A549 (cell line): ENCODE measurements around the gene TMEM179B. TPM values are rescaled to one million over a fixed set of nuclear protein-coding genes. Genes with fewer than 3 reads are reported as not detected.

Experiments used
- ATAC-seq, 2 experiments: fragments of 200-7000 bp in 1 of 2; fragments of >200 bp in 1 of 2; cut with Nextera tagmentation in 1 of 2; cut with Tn5 transposase in 1 of 2; 3 replicates each; pipeline versions ENCODE4 v1.8.0 to v1.9.1; 2018 to 2020; ENCODE audit warnings: mild to moderate bottlenecking in 1 of 2, moderate library complexity in 1 of 2
- CTCF ChIA-PET: fragments of 300-600 bp; sonication (Branson Sonifier 250); formaldehyde crosslinking; extraction: SDS; loops from one replicate; lab custom pipeline; 2021; ENCODE audit warnings: antibody characterized with exemption, inconsistent platforms; lab: Yijun Ruan, JAX
- POLR2A ChIA-PET: fragments of 350-600 bp; formaldehyde crosslinking; extraction: SDS; loops from one replicate; lab custom pipeline; 2021; ENCODE audit warnings: antibody characterized with exemption, inconsistent platforms; lab: Yijun Ruan, JAX
- DNase-seq, 2 experiments: peaks; one replicate each; pipeline versions ENCODE4 v3.0.0 to v3.0.0-alpha.2; 2011 to 2016; ENCODE audit warnings: low read depth in 1 of 2, low spot score in 1 of 2
- FAIRE-seq: peaks from 2 replicates; lab custom pipeline; 2011; peaks lifted over from hg19 to GRCh38; lab: Jason Lieb, UNC
- H3K27ac ChIP-seq, 2 experiments: fragments of >200 bp; sonication (Bioruptor Twin); formaldehyde crosslinking; 3 replicates each; pipeline ENCODE4 v1.5.1; 2016 to 2017
- H3K4me1 ChIP-seq: fragments of >200 bp; sonication (Bioruptor Twin); formaldehyde crosslinking; 3 replicates; pipeline ENCODE4 v1.6.1; 2016
- H3K4me2 ChIP-seq: fragments of >200 bp; sonication (Bioruptor Twin); formaldehyde crosslinking; 3 replicates; pipeline ENCODE4 v1.6.1; 2016
- H3K4me3 ChIP-seq: fragments of >200 bp; sonication (Bioruptor Twin); formaldehyde crosslinking; 3 replicates; pipeline ENCODE4 v1.5.1; 2016
- H3K9me3 ChIP-seq: fragments of >200 bp; sonication (Bioruptor Twin); formaldehyde crosslinking; 3 replicates; pipeline ENCODE4 v1.6.1; 2016
- BHLHE40 ChIP-seq: IDR thresholded peaks from 2 replicates; pipeline ENCODE4 v1.6.1; 2012; ENCODE audit warnings: low read depth, low read length, inconsistent platforms
- CBX8 ChIP-seq: fragments of 200-600 bp; sonication (generic); IDR thresholded peaks from 2 replicates; pipeline ENCODE4 v1.6.1; 2016
- CEBPB ChIP-seq, 2 experiments: fragments of >200 bp in 1 of 2; sonication (Bioruptor Twin) in 1 of 2; formaldehyde crosslinking in 1 of 2; IDR thresholded peaks; 2 replicates each; pipeline ENCODE4 v1.6.1; 2012 to 2016
- CHD2 ChIP-seq: fragments of 150-350 bp; IDR thresholded peaks from 2 replicates; pipeline ENCODE4 v1.6.1; 2014; ENCODE audit warnings: low read length; ENCODE audit not compliant: partially characterized antibody
- CTCF ChIP-seq: fragments of >200 bp; sonication (Bioruptor Twin); formaldehyde crosslinking; IDR thresholded peaks from 3 replicates; pipeline ENCODE4 v1.5.1; 2016
- E2F6 ChIP-seq: IDR thresholded peaks from 2 replicates; pipeline ENCODE4 v1.6.1; 2012; ENCODE audit warnings: low read depth, borderline replicate concordance
- HDAC2 ChIP-seq: fragments of 200-600 bp; sonication (generic); IDR thresholded peaks from 2 replicates; pipeline ENCODE4 v1.6.1; 2016
- HMGXB4 ChIP-seq: fragments of 250-450 bp; sonication (Bioruptor Pico); IDR thresholded peaks from 2 replicates; pipeline ENCODE4 v1.5.0; 2021; ENCODE audit warnings: mild to moderate bottlenecking, moderate library complexity, borderline replicate concordance
- HOXB5 ChIP-seq: fragments of 250-450 bp; sonication (Bioruptor Pico); IDR thresholded peaks from 2 replicates; pipeline ENCODE4 v1.5.0; 2020; ENCODE audit warnings: mild to moderate bottlenecking, moderate library complexity
- PHF8 ChIP-seq: fragments of 200-600 bp; sonication (generic); IDR thresholded peaks from 2 replicates; pipeline ENCODE4 v1.6.1; 2016; ENCODE audit warnings: low read depth, mild to moderate bottlenecking, antibody characterized with exemption, moderate library complexity, borderline replicate concordance
- POLR2A ChIP-seq: IDR thresholded peaks from 2 replicates; pipeline ENCODE4 v1.6.1; 2012; ENCODE audit warnings: mild to moderate bottlenecking, low read length
- POLR2AphosphoS2 ChIP-seq: conservative IDR thresholded peaks from 2 replicates; pipeline ENCODE4 v1.6.1; 2012; ENCODE audit warnings: low read length, improper control_type of control experiment, inconsistent platforms
- RAD21 ChIP-seq, 2 experiments: fragments of >200 bp in 1 of 2; sonication (Bioruptor Twin) in 1 of 2; formaldehyde crosslinking in 1 of 2; IDR thresholded peaks in 1 of 2; conservative IDR thresholded peaks in 1 of 2; 2 replicates in 1 of 2; 3 replicates in 1 of 2; pipeline ENCODE4 v1.6.1; 2012 to 2018; ENCODE audit warnings: inconsistent platforms in 1 of 2
- RCOR1 ChIP-seq: fragments of 150-350 bp; IDR thresholded peaks from 2 replicates; pipeline ENCODE4 v1.6.1; 2014; ENCODE audit warnings: antibody characterized with exemption, low read length, low read depth
- REST ChIP-seq: fragments of 200-600 bp; sonication (generic); IDR thresholded peaks from 2 replicates; pipeline ENCODE4 v1.6.1; 2016; ENCODE audit warnings: antibody characterized with exemption, mild to moderate bottlenecking, moderate library complexity
- RFX5 ChIP-seq: fragments of 450-650 bp; IDR thresholded peaks from 2 replicates; pipeline ENCODE4 v1.7.1; 2014; ENCODE audit warnings: antibody characterized with exemption, mild to moderate bottlenecking, moderate library complexity
- RNF2 ChIP-seq: fragments of 200-600 bp; sonication (generic); IDR thresholded peaks from 2 replicates; pipeline ENCODE4 v1.6.1; 2016; ENCODE audit warnings: low read depth, mild to moderate bottlenecking, antibody characterized with exemption, moderate library complexity, borderline replicate concordance
- SMC3 ChIP-seq: fragments of >200 bp; sonication (Bioruptor Twin); formaldehyde crosslinking; IDR thresholded peaks from 3 replicates; pipeline ENCODE4 v1.6.1; 2018; ENCODE audit warnings: inconsistent platforms
- SREBF2 ChIP-seq: fragments of 450-650 bp; IDR thresholded peaks from 2 replicates; pipeline ENCODE4 v1.6.1; 2014; ENCODE audit warnings: mild to moderate bottlenecking, moderate library complexity
- USF2 ChIP-seq: fragments of 450-650 bp; IDR thresholded peaks from 2 replicates; pipeline ENCODE4 v1.6.1; 2014; ENCODE audit warnings: antibody characterized with exemption
- ZFP36 ChIP-seq: fragments of 450-650 bp; IDR thresholded peaks from 2 replicates; pipeline ENCODE4 v1.6.1; 2014; ENCODE audit warnings: borderline replicate concordance; ENCODE audit not compliant: partially characterized antibody
- ZSCAN20 ChIP-seq: fragments of 250-450 bp; sonication (Bioruptor Pico); IDR thresholded peaks from 2 replicates; pipeline ENCODE4 v1.8.0; 2022; ENCODE audit warnings: mild to moderate bottlenecking, moderate library complexity
- WGBS: methylation state at CpG from one replicate; pipeline ENCODE4 v1.1.6; 2017; ENCODE audit errors: missing lambda C conversion rate; 5-methylcytosine and 5-hydroxymethylcytosine counted together
- polyA plus RNA-seq, 4 experiments: library from polyadenylated mRNA; depleted of rRNA in 3 of 4; stranded (reverse); fragments of >200 nt; fragmentation: RNase III in 1 of 4; extraction: RNeasy Plus Mini Kit Qiagen cat#74134 plus additional on column Dnase treatment in 1 of 4; gene quantifications; 2 replicates in 3 of 4; 3 replicates in 1 of 4; pipeline ENCODE4 v1.2.3, GENCODE V29; 2011 to 2017

TMEM179B gene
- polyA plus RNA-seq, 2 of the 4 experiments (the other 2 are of a cell fraction), result 62.8 to 64.7 TPM

GRCh38 chr11:62752994-62753735 is 34.0 kb upstream of the TMEM179B start:
- FAIRE-seq, result no peak
- 70% methylated on average over 15 of the region's 15 CpGs for WGBS
- H3K4me1 ChIP-seq, result peaks cover 11% of the 10 kb centered on the region; the same call in 1 of the 3 replicates
- H3K27ac ChIP-seq, result peak overlapping the region; percentile 92 to 94
- H3K4me2 ChIP-seq, result peak overlapping the region; percentile 81
- peak overlapping the region; percentile 55 for H3K4me3 ChIP-seq
- DNase-seq, result no peak
- TF ChIP-seq RFX5, result no peak
- TF ChIP-seq CEBPB (IDR thresholded peaks at IDR 0.05), result no peak
- POLR2A ChIA-PET, result interaction anchor here (0.5 to 3.0 kb wide), 36 partner anchors 8 to 200 kb away, joined by 3 to 96 read pairs (median 6); partner anchors contain the start of genes C11orf98, CSKMT, GANAB and HNRNPUL2
- no peaks in the 10 kb centered on the region for H3K9me3 ChIP-seq
- CTCF ChIA-PET, result interaction anchor here (0.6 to 3.2 kb wide), 12 partner anchors 10 to 88 kb away, joined by 3 to 17 read pairs (median 4); partner anchors contain the start of genes HNRNPUL2 and STX5
- peak; percentile 12 to 17; a peak in 5 of 6 replicates for ATAC-seq

GRCh38 chr11:62753736-62754603 is 33.2 kb upstream of the TMEM179B start, which contains the start of gene ZBTB3:
ZBTB3 (minus strand) TSS chr11:62754160; CDS start chr11:62753664, 496 bp downstream.
- DNase-seq (peak; percentile 99 to 100), FAIRE-seq (peak; percentile 80), ATAC-seq (peak; percentile 98 to 99)
- POLR2A ChIA-PET, result interaction anchor here (0.5 to 3.0 kb wide), 40 partner anchors 8 to 308 kb away, joined by 3 to 96 read pairs (median 6); partner anchors contain the start of genes C11orf98, CSKMT, EEF1G and GANAB
- H3K4me3 ChIP-seq, result peak within 1 kb of the TSS; percentile 55
- peaks cover 11% of the 10 kb centered on the region; the same call in 1 of the 3 replicates for H3K4me1 ChIP-seq
- peak within 1 kb of the TSS; percentile 92 to 94 for H3K27ac ChIP-seq
- CTCF ChIA-PET, result interaction anchor here (0.6 to 3.2 kb wide), 12 partner anchors 11 to 152 kb away, joined by 3 to 17 read pairs (median 4); partner anchors contain the start of genes HNRNPUL2 and STX5
- WGBS, result under 1% methylated on average over 43 of the region's 47 CpGs
- no peaks in the 10 kb centered on the region for H3K9me3 ChIP-seq
- H3K4me2 ChIP-seq, result peak within 1 kb of the TSS; percentile 91
- TF ChIP-seq HMGXB4 (no peak), ZSCAN20 (no peak), POLR2AphosphoS2 (no peak), RNF2 (no peak), CHD2 (no peak), CBX8 (no peak), BHLHE40 (no peak), CTCF (no peak), RCOR1 (no peak), ZFP36 (no peak), RAD21 (conservative IDR thresholded peaks at IDR 0.05 in 1 of 2, IDR thresholded peaks at IDR 0.05 in 1 of 2) (no peak), PHF8 (peak; percentile 59), SREBF2 (no peak), HDAC2 (no peak), USF2 (no peak), E2F6 (0 out of 2 replicates have a peak, but pooled peaks have one; percentile 33), HOXB5 (CRISPR knock-in tag) (no peak), SMC3 (no peak), REST (no peak), RFX5 (peak; percentile 51; the same call in 1 of the 2 replicates), POLR2A (peak; percentile 86)
